ENCODE results near the gene LCLAT1.

DNA sequence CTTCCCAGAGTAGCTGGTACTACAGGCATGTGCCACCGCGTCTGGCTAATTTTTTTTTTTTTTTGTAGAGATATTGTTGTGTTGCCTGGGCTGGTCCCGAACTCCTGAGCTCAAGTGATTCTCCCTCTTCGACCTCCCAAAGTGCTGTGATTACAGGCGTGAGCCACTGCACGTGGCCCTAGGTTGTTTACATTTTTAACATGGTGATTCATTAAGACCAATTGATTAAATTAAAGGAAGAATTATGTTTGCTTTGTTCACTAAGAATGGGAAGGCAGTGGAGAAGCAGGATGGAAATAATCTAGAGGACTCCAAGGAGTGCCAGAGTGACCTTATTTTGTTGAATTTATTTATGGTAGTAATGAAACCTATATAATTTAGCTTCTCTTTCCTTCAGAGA lies 7.5 kb downstream of the LCLAT1 start:
- no peak for TF ChIP-seq CTCF (IDR thresholded peaks at IDR 0.05)
- TF ChIP-seq EP300 (IDR thresholded peaks at IDR 0.05) = no peak
- TF ChIP-seq POLR2A (IDR thresholded peaks at IDR 0.05; ENCODE audit: low read depth) = no peak
